HepG2 (cell line): ENCODE results near the gene PTCD1. TPM values are rescaled to one million over a fixed set of nuclear protein-coding genes. Genes with fewer than 3 reads are reported as not detected.

Experiments
- CBX5 ChIP-seq: sonication (generic); formaldehyde crosslinking; IDR thresholded peaks from 2 replicates; pipeline ENCODE4 v1.4.0; 2020; ENCODE audit warnings: missing genetic modification reagents, borderline replicate concordance
- CTCF ChIP-seq: sonication (generic); formaldehyde crosslinking; IDR thresholded peaks from 2 replicates; pipeline ENCODE4 v1.5.0; 2020; ENCODE audit warnings: mild to moderate bottlenecking, missing genetic modification reagents, moderate library complexity
- FOSL2 ChIP-seq: sonication (generic); formaldehyde crosslinking; IDR thresholded peaks from 2 replicates; pipeline ENCODE4 v1.4.0; 2020; ENCODE audit warnings: missing genetic modification reagents
- GATAD1 ChIP-seq: IDR thresholded peaks from 2 replicates; pipeline ENCODE4 v1.6.1; 2016; ENCODE audit warnings: missing genetic modification reagents, missing compliant biosample characterization
- GATAD2A ChIP-seq: IDR thresholded peaks from 2 replicates; pipeline ENCODE4 v1.6.1; 2016
- HDAC2 ChIP-seq: sonication (generic); formaldehyde crosslinking; IDR thresholded peaks from 2 replicates; pipeline ENCODE4 v1.4.0; 2020; ENCODE audit warnings: missing genetic modification reagents
- KDM3A ChIP-seq: IDR thresholded peaks from 2 replicates; pipeline ENCODE4 v1.6.1; 2018; ENCODE audit warnings: low read depth, missing compliant biosample characterization
- SMC3 ChIP-seq: IDR thresholded peaks from 2 replicates; pipeline ENCODE4 v1.6.1; 2011; ENCODE audit warnings: low read length, improper control_type of control experiment
- STAG1 ChIP-seq: sonication (generic); formaldehyde crosslinking; IDR thresholded peaks from 2 replicates; pipeline ENCODE4 v1.4.0; 2020; ENCODE audit warnings: missing genetic modification reagents
- THAP11 ChIP-seq: IDR thresholded peaks from 2 replicates; pipeline ENCODE4 v1.6.1; 2016; ENCODE audit warnings: missing biosample characterization, missing genetic modification reagents
- ZNF205 ChIP-seq: IDR thresholded peaks from 2 replicates; pipeline ENCODE4 v1.6.1; 2018; ENCODE audit warnings: missing biosample characterization, missing genetic modification reagents
- polyA plus RNA-seq, 8 experiments: library from polyadenylated mRNA; depleted of rRNA in 3 of 8; stranded (reverse) in 7 of 8; unstranded in 1 of 8; fragments of >200 nt; fragmentation: Illumina TruSeq in 4 of 8; extraction: Trizol in 4 of 8; gene quantifications; 2 replicates each; pipeline versions ENCODE4 v1.2.1 to v1.2.3, GENCODE V29; 2011 to 2016; ENCODE audit warnings: low read depth in 4 of 8, missing spikeins in 1 of 8, mixed read lengths in 1 of 8; ENCODE audit not compliant: insufficient read depth in 1 of 8
- total RNA-seq, 5 experiments: library from RNA; depleted of rRNA; stranded (reverse); fragments of >200 nt; fragmentation: Illumina TruSeq; extraction: Trizol; gene quantifications; 2 replicates each; pipeline ENCODE4 v1.2.3, GENCODE V29; 2016; ENCODE audit warnings: low read depth in 1 of 5
- TF ChIP-seq, protein P1 (sequence below): sonication (generic); formaldehyde crosslinking; IDR thresholded peaks from 2 replicates; pipeline ENCODE4 v1.5.1; 2020; ENCODE audit warnings: mild to moderate bottlenecking, missing genetic modification reagents
- TF ChIP-seq, protein P2 (sequence below): sonication (generic); formaldehyde crosslinking; IDR thresholded peaks from 2 replicates; pipeline ENCODE4 v1.4.0; 2020; ENCODE audit warnings: missing genetic modification reagents
- TF ChIP-seq, protein P3 (sequence below): IDR thresholded peaks from 2 replicates; pipeline ENCODE4 v1.6.1; 2018; ENCODE audit warnings: missing genetic modification reagents, mild to moderate bottlenecking, missing compliant biosample characterization

PTCD1 gene
- total and polyA plus RNA-seq, 2 of the 13 experiments (the other 11 are each of a cell fraction or from before 2014, with no cell fraction given), result 3.0 to 8.4 TPM

DNA sequence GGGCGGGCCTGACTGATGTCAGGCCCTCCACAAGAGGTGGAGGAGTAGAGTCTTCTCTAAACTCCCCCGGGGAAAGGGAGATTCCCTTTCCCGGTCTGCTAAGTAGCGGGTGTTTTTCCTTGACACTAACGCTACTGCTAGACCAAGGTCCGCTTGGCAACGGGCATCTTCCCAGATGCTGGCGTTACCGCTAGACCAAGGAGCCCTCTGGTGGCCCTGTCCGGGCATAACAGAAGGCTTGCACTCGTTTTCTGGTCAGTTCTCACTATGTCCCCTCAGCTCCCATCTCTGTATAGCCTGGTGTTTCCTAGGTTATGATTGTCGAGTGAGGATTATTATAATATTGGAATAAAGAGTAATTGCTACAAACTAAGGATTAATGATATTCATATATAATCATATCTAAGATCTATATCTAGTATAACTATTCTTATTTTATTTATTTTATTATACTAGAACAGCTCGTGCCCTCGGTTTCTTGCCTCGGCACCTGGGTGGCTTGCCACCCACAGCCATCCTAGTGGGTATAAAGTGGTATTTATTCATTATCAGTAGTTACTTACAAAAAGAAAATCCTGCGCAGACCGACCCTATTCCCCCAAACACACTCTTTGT, 23.0 kb downstream of the PTCD1 start (continued):
- TF ChIP-seq, protein P1, sequence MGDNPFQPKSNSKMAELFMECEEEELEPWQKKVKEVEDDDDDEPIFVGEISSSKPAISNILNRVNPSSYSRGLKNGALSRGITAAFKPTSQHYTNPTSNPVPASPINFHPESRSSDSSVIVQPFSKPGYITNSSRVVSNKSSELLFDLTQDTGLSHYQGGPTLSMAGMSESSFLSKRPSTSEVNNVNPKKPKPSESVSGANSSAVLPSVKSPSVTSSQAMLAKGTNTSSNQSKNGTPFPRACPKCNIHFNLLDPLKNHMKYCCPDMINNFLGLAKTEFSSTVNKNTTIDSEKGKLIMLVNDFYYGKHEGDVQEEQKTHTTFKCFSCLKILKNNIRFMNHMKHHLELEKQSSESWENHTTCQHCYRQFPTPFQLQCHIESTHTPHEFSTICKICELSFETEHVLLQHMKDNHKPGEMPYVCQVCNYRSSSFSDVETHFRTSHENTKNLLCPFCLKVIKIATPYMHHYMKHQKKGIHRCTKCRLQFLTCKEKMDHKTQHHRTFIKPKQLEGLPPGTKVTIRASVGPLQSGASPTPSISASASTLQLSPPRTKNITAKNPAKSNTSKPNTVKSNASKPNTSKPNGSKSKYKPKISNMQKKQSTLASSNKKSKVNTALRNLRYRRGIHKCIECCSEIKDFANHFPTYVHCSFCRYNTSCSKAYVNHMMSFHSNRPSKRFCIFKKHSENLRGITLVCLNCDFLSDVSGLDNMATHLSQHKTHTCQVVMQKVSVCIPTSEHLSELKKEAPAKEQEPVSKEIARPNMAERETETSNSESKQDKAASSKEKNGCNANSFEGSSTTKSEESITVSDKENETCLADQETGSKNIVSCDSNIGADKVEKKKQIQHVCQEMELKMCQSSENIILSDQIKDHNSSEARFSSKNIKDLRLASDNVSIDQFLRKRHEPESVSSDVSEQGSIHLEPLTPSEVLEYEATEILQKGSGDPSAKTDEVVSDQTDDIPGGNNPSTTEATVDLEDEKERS (CRISPR knock-in tag), result peak; percentile 86
- TF ChIP-seq ZNF205 (CRISPR knock-in tag) (0 out of 2 replicates have a peak, but pooled peaks have one; percentile 46), GATAD2A (CRISPR knock-in tag) (peak; percentile 39; the same call in 1 of the 2 replicates), GATAD1 (CRISPR knock-in tag) (0 out of 2 replicates have a peak, but pooled peaks have one; percentile 32), SMC3 (peak; percentile 32; the same call in 1 of the 2 replicates), CTCF (CRISPR knock-in tag) (peak; percentile 82), STAG1 (CRISPR knock-in tag) (peak; percentile 78), HDAC2 (peak; percentile 27; the same call in 1 of the 2 replicates), CBX5 (CRISPR knock-in tag) (0 out of 2 replicates have a peak, but pooled peaks have one; percentile 49), KDM3A (0 out of 2 replicates have a peak, but pooled peaks have one; percentile 32), THAP11 (CRISPR knock-in tag) (0 out of 2 replicates have a peak, but pooled peaks have one; percentile 18), FOSL2 (0 out of 2 replicates have a peak, but pooled peaks have one; percentile 9)
- TF ChIP-seq, protein P2, sequence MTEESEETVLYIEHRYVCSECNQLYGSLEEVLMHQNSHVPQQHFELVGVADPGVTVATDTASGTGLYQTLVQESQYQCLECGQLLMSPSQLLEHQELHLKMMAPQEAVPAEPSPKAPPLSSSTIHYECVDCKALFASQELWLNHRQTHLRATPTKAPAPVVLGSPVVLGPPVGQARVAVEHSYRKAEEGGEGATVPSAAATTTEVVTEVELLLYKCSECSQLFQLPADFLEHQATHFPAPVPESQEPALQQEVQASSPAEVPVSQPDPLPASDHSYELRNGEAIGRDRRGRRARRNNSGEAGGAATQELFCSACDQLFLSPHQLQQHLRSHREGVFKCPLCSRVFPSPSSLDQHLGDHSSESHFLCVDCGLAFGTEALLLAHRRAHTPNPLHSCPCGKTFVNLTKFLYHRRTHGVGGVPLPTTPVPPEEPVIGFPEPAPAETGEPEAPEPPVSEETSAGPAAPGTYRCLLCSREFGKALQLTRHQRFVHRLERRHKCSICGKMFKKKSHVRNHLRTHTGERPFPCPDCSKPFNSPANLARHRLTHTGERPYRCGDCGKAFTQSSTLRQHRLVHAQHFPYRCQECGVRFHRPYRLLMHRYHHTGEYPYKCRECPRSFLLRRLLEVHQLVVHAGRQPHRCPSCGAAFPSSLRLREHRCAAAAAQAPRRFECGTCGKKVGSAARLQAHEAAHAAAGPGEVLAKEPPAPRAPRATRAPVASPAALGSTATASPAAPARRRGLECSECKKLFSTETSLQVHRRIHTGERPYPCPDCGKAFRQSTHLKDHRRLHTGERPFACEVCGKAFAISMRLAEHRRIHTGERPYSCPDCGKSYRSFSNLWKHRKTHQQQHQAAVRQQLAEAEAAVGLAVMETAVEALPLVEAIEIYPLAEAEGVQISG (CRISPR knock-in tag), result peak; percentile 40; the same call in 1 of the 2 replicates
- TF ChIP-seq, protein P3, sequence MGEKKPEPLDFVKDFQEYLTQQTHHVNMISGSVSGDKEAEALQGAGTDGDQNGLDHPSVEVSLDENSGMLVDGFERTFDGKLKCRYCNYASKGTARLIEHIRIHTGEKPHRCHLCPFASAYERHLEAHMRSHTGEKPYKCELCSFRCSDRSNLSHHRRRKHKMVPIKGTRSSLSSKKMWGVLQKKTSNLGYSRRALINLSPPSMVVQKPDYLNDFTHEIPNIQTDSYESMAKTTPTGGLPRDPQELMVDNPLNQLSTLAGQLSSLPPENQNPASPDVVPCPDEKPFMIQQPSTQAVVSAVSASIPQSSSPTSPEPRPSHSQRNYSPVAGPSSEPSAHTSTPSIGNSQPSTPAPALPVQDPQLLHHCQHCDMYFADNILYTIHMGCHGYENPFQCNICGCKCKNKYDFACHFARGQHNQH (CRISPR knock-in tag), result 0 out of 2 replicates have a peak, but pooled peaks have one; percentile 44
